Measurements from ENCODE around the gene CASS4.
A peak's percentile ranks its signal among the peaks of the same experiment; 100 is the strongest.
"Not testable (repeated sequence)": the region's sequence is repeated elsewhere in the genome, so short reads cannot be mapped to it uniquely, and the experiment has no call there.

Gene CASS4

DNA sequence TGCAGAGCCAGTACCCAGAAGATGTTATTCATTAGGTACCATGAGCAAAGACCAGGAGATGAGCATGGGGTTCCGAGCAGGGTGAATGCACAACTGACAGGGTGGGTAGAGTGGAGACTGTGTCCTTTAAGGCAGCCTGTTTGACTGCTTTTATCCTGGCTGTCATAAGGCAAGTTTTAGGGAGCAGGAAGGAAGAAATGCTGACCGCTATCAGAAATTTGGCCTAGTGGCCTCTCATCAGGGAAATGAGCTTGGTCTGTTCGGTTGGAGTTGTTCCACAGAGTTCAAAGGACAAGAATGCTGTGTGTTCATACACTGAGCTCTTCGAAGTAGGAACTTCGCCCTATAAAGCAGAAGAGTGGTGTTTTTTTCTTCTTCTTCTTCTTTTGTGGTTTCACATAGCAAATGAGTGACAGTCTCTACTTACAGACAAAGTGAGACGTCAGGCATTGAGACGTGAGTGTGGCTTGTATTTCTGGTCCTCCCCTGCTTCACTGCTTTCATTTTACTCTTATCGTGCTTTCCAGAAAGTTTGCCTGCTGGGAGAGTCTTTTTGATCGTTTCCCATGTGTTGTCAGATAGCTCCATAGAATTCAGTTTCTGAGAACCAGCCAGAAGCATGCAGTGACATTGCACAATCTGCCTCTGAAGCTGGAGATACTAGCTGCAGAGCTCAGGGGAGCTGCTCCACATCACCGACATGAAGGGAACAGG, at the start of gene CASS4:
Gene CASS4, plus strand, starts transcription at position 502 of the 714 bp plus-strand sequence. Its CDS starts 199 bp downstream, at position 701.
- DNase-seq: peak; percentile 51

DNA sequence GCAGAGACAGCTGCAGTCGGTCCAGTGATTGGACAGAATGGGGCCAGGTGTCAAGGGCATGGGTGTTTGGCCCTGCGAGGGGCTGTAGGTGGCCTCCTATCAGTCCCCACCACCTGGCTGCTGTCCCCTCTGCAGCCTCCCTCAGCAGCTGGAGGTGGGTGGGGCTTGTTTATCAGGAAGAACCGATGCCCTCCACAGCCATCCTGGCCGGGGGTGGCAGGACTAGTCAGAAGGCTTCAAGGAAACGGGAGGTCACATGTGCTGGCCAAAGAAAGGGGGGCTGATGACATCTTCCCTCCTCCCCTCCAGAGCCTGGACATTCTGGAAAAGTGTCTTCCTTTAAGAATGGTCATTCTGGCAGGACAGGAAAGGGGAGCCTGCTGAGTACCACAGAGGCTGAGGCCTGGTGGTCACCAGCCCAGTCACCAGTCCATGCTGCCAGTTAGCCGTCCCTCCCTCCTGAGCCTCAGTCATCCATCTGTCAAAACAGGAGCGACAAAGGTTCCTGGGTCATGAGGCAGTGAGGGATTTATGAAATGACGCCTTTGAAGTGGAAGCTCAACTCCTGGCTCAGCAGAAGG, 49.1 kb upstream of the CASS4 start:
- no peak for DNase-seq

DNA sequence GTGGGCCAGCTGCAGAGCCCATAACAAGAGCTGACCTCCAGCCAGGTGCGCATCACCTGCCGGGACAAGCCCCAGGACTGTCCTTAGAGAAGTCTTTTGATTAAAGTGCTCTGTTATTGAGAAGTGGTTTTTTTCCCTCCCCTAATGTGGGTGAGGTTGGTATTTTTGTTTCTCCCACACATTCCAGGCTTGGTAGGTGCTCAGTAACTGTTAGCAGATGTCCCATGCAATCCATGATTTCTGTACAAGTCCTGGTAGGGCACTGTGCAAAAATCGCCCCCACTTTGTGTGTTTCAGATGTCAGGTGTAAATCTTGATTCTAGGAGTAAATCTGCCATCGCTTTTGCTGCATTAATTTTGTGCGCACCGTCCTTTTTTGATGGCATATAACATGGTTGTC, 48.6 kb upstream of the CASS4 start:
- no peak for DNase-seq

- no peak for DNase-seq
Observed at GRCh38 chr20:56368351-56369134, 43.5 kb upstream of the CASS4 start.

DNA sequence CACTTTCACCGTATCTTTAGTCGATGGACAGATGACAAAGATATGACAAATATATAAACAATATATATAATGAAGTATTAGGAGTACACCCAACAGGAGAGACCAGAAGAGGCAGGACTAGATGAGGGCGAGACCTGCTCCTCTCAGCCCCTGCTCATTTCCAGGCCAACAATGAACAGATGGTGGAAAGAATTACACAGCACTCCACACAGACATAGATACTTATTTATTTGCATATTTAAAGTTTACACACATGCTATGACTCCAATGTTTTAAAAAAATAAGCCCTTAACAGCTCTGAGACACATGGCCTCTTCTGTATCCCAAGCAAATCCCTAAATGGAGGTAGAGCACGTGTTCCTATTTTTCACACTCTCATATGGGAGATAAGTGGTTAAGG, 42.9 kb upstream of the CASS4 start:
- no peak for DNase-seq

- DNase-seq: no peak
Observed at GRCh38 chr20:56371977-56372376, 40.1 kb upstream of the CASS4 start.

DNA sequence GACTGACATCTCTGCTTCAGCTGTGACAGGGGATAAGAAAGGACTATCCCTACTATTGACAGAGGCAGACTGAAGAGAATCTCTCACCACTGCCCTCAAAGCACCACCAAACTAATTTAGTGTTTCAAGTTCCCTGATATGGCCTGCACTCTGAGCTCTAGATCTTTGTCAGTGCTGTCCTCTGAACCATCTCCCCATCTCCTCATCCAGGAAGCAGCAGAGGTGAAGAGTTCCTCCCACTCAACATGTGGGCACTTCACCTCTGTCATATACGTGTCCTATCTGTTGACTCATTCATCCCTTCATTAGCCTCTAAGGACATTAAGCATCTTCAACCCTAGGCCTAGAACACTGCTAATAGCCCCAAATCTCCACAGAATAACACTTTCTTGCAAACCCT, 39.2 kb upstream of the CASS4 start:
- DNase-seq: no peak

DNA sequence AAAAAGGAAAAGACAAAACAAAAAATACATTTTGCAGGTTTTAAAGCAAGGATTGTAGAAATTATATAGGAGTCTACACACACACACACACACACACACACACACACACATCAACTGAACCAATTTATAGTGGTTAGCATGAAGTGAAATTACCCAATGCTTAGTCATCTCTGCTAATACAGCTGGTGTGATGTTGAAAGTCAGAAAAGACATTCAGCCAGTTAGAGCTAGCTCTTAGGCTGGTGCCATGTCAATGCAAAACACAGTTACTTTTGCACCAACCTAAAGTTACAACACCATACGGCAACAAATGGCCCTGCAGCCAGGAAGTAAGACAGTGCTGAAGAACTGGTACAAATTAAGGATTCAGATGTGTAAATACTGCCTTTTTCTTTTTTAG, 38.1 kb upstream of the CASS4 start:
- peak; percentile 45 for DNase-seq

DNA sequence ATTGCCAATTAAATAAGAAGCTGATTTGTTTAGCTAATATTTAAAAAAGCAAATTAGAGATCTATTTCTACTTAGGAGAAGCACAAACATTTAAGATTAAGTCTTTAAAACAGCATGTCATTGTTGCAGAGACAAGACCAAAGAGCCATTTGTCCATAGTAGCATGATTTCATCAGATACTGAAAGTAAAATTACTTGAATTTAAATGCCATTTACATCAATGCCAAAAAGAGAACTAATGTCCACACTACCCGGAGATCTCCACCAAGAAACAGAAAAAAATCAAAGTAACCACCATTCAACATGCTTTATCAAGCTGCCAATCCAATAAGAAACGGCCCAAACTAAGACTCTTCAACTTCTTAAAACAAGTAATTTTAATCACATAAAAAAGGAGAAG, 35.7 kb upstream of the CASS4 start:
- DNase-seq: no peak

- no peak for DNase-seq
Observed at GRCh38 chr20:56378386-56378785, 33.7 kb upstream of the CASS4 start.

DNA sequence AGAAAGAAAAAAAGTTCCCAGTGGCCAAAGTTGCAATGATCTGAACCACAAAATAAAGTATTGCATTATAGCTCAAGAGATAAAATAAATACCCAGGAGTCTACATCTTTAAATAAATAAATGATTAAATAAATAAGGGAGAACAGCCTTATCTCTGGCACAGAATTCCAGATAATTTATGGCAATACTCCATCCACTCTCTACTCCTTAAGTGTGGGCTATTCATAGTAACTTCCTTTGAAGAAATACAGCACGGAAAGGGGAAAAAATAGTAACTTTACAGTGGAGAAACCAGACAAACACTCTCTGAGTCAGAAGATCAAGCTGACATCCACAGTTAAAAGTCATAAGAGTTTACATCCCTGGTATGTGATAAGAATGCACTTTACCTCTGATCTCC, 31.7 kb upstream of the CASS4 start:
- DNase-seq: no peak

- DNase-seq: no peak
Observed at GRCh38 chr20:56381501-56381900, 30.6 kb upstream of the CASS4 start.

GRCh38 chr20:56382696-56383095, 29.4 kb upstream of the CASS4 start:
- no peak for DNase-seq

GRCh38 chr20:56383334-56383733, 28.7 kb upstream of the CASS4 start:
- DNase-seq: no peak

- DNase-seq: no peak
Observed at GRCh38 chr20:56385130-56385529, 26.9 kb upstream of the CASS4 start.

DNA sequence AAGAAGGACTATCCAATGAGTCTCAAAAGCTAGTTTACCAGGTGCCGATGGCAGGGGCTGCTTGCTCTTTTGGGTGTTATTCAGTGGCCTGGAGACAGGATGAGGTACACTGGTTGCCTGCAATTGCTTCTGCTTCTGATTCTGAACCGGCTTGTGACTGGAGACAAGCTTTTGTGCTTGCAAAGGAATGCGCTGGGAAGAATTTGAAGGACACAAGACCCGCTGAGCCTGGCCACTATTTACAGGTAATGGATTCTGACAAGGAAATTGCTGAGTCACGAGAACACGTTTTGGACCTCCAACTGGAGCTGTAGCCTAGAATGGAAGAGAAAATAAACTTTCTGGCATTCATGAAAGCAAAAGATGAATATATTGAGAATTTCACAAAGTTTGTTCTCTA, 25.8 kb upstream of the CASS4 start:
- DNase-seq: no peak

- no peak for DNase-seq
Observed at GRCh38 chr20:56388882-56389281, 23.2 kb upstream of the CASS4 start.

DNA sequence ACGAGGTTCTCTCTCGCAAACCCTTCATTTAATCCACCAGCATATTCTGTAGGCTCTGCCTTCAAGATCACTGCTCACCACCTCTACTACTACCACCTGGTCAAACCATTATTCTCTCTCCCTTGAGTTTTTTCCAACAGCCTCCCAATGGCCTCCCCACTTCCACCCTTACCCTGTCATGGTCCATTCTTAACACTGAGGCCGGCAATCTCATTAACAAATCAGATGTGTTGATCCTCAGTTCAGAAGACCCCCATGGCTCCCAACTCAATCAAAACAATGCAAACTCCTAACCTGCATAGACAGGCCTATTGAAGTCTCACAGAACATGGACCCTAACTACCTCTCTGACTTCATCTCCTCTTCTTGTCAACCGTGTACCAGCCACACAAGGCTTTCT, 22.3 kb upstream of the CASS4 start:
- DNase-seq: no peak

DNA sequence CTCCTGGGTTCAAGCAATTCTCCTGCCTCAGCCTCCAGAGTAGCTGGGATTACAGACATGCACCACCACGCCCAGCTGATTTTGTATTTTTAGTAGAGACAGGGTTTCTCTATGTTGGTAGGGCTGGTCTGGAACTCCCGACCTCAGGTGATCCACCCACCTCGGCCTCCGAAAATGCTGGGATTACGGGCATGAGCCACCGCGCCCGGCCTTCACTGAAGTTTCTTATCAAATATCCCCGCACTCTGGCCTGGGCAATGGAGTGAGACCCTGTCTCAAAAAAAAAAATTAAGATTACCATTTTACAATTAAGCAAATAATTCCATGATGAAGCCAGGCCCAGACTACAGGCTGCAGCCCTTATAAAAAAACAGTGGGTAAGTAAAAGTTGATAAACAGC, 21.7 kb upstream of the CASS4 start:
- DNase-seq: not testable (repeated sequence)

- DNase-seq: no peak
Observed at GRCh38 chr20:56391037-56391436, 21.0 kb upstream of the CASS4 start.

GRCh38 chr20:56391596-56392131, 20.4 kb upstream of the CASS4 start:
- no peak for DNase-seq

- peak; percentile 100 for DNase-seq
Observed at GRCh38 chr20:56392132-56392880, 19.8 kb upstream of the CASS4 start, which contains the start of the genes AURKA and CSTF1. Gene AURKA (minus strand): TSS chr20:56392215. CDS start chr20:56388197, 4,018 bp downstream. Gene CSTF1 (plus strand): TSS chr20:56392645. CDS start chr20:56395553, 2,908 bp downstream.

Measured in CD4-positive, alpha-beta T cell treated with Interleukin-15 for 1 hour (primary cell).